NCI-H2196 (cell line): ENCODE measurements around the gene TRMT61A.

Experiments
- DNase-seq: peaks from one replicate; lab custom pipeline; 2025; ENCODE audit not compliant: unreplicated experiment; lab: John Stamatoyannopoulos, UW

The TRMT61A gene

DNA sequence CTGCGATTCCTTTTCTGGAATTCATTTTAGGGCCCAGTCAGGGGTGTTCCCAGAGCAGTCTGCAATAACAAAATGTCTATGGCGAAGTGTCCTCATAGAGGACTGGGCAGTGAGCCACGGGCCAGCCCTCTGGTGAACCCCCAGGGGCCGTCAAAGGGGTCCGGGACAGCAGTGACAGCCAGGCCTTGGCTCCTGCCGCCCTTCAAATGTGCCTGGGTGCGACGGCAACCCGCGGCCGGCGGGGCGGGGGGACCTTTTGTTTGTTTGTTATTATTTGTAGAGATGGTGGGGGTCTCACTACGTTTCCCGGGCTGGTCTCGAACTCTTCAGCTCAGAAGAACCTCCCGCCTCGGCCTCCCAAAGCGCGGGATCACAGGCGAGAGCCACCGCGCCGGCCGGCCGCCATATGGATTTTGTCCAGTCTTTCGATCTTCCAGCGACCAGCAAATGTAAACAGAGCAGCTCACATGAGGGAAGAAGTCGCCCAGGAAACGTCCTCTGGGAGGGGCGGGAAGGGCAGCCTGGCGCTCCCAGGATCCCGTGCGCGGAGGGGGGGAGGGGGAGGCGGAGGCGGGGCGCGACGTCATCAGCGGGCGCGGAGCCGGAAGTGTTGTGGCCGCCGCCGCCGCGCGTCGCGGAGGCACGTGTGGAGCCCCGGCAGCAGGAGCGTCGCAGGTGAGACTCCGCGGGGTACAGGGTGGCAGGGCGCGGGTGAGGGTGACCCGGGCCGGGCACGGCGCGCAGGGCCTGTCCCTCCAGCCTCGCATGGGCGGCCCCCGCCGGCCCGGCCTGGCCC lies at the start of gene TRMT61A:
Gene TRMT61A, plus strand, starts transcription at position 610 of the 796 bp plus-strand sequence. CDS start 783 bp downstream, outside the sequence.
- peak; percentile 75 for DNase-seq

GRCh38 chr14:103480595-103480994 lies 48.4 kb upstream of the TRMT61A start:
- no peak for DNase-seq

GRCh38 chr14:103483600-103483999 lies 45.4 kb upstream of the TRMT61A start:
- DNase-seq: peak; percentile 61

DNA sequence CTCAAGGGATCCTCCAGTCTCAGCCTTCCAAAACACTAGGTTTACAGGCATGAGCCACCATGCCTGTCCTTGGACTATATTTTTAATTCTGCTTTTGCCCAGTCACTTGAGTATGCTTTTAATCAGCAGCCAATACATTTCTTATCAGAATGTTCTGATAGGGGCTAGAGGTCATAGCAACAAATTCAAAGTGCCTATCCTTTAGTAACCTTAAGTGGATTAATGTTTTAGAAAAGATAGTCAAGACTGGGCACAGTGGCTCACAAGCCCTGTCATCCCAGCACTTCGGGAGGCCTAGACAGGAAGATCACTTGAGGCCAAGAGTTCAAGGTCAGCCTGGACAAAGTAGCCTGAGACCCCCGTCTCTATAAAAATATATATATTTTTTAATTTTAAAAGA lies 43.5 kb upstream of the TRMT61A start:
- no peak for DNase-seq

DNA sequence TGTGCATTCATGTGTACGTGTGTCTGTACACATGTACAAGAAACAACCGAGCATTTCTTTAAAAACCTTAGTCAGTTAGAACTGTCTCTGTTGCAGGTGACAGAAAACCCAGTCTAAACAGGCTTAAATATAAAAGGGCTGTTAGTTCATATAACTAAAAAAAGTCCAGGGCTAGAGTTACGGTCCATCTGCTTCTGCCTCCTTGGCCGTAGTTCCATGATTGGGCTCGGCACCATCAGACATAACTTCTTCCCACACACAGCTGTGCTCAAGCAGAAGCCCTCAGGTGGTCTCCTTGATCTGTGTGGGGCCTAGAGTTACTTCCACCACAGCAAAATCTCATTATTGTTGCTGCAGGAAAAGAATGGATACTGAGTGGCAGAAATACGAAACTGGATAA lies 40.9 kb upstream of the TRMT61A start:
- DNase-seq: no peak

DNA sequence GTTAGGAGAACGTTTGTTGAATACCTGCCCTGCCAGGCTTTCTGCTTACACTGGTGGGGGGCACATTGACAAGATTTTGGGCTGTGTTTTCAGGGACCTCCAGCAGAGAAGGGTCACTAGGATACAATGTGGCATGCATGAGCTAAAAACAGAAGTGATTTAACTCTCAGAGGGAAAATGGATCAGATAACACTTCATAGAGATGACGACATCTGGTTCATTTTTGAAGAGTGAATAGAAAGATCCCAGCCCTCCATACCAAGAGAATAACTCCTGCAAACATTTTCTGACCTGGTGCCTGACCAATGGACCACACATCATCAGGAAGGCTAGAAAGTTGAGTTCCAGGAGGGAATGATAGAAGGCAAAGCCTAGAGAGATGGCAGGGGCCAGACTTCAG lies 40.0 kb upstream of the TRMT61A start:
- no peak for DNase-seq

DNA sequence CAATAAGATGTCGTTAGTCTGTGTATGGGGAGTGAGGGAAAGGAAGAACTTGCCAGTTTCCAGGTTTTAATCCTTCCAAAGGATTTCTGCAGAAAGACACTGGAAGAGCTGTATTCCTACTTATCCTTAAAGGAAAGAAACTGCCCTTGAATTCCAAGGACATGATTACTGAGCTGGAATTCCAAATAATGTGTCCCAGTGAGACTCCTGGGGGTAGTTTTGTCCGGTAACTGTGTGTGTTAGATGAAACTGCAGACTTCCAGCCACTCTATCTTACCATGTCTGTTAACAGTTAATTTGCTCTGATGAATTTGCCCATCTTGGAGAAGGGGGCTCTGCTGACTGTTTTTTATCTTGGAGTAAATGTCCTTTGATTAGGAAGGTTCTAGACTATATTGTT lies 39.4 kb upstream of the TRMT61A start:
- no peak for DNase-seq

GRCh38 chr14:103491691-103492090 lies 37.3 kb upstream of the TRMT61A start:
- no peak for DNase-seq

DNA sequence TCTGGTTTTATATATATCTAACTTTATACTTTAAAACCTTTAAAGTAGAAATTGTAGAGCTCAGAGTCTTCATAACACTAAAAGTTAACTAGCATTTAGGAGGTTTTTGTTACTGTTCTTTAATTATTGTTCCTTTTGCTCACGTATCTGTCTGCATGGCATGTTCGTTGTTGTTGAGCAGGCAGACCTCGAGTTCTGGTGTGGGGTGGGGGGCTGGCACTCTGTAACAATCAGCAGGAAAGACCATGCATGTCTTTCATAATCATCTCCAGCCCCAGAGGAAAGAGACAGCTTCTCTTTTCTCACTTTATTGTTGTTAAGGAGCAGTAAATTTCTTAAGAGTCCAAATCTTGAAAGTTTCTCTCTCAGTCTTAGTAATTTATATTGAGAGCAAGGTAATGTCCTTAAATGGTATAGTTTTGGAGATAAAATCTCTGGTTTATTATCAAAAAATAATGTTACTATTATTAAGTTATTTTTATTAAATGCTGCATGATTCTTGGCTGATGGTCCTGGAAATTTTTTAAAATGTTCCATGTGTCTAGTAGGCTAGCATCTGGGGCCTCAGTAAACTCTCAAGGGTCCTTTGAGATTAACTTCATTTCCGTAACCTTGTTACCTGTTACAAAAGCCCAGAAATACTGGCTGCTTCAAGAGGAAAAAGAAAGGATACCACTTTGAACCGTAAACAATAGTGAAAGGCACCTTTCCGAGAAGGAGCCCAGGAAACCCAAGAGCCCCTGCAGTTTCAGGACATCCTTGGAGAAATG lies 36.7 kb upstream of the TRMT61A start:
- DNase-seq: no peak

GRCh38 chr14:103495854-103496253 lies 33.1 kb upstream of the TRMT61A start:
- DNase-seq: no peak

DNA sequence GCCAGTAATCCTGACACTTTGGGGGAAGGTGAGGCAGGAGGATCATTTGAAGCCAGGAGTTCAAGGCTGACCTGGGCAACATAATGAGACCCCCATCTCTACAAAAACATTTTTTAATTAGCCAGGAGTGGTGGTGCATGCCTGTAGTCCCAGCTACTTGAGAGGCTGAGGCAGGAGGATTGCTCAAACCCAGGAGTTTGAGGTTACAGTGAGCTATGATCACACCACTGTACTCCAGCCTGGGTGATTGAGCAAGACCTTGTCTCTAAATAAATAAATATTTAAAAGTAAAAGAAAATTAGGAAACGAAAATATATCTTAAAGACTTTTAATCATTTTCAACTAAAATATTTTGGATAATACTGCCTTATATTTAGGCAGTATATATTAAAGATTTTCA lies 32.2 kb upstream of the TRMT61A start:
- no peak for DNase-seq

DNA sequence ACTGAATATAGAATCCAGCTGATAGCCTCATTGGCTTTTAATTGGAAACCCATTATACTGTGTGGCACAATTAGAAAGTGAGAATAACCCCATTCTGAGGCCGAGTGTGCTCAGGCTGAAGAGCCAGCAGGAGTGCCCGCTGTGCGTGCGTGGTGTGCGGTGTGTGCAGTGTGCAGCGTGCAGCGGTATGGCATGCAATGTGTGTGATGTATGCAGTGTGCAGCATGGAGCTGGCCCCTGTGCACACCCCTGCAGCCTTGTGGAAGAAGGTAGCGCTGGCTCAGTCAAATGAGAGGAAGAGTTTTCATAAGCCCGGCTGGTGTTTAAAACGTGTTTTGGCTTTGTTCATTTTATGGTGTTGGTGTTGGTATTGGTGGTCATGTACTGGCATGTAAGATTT lies 29.3 kb upstream of the TRMT61A start:
- no peak for DNase-seq

- DNase-seq: peak; percentile 78
Measured at GRCh38 chr14:103500148-103500990, 28.6 kb upstream of the TRMT61A start.

GRCh38 chr14:103501041-103501870 lies 27.7 kb upstream of the TRMT61A start:
- DNase-seq: no peak

- no peak for DNase-seq
Measured at GRCh38 chr14:103501921-103502669, 26.9 kb upstream of the TRMT61A start.

- DNase-seq: no peak
Measured at GRCh38 chr14:103502877-103503276, 26.1 kb upstream of the TRMT61A start.

DNA sequence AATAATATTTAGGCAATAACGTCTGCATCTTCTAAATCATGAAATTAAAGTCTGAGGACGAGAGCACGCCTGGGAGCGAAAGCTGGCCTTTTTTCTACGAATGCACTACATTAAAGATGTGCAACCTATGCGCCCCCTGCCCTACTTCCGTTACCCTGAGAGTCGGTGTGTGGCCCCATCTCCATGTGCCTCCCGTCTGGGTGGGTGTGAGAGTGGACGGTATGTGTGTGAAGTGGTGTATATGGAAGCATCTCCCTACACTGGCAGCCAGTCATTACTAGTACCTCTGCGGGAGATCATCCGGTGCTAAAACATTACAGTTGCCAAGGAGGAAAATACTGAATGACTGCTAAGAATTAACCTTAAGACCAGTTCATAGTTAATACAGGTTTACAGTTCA lies 25.7 kb upstream of the TRMT61A start:
- no peak for DNase-seq

- no peak for DNase-seq
Measured at GRCh38 chr14:103504991-103505565, 23.9 kb upstream of the TRMT61A start.

DNA sequence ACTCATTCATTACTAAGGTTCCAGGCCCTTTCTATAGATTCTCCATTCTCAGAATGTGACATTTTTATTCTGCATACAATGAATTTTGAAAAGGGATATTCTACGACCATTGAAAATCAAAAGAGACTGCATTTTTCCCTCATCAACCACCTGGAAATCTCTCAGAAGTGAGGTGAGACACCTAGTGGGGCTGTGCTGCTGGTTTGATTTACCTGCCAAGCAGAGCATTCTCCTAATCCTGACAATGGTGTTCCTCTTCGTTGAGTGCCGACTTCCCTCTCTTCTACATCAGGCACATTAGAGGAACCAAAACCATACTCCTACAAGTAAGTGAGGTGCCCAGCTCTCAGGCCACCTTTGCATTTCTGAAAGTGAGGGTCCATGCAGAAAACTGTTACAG lies 21.2 kb upstream of the TRMT61A start:
- no peak for DNase-seq
